Measurements from ENCODE around the gene MICOS13. TPM values are rescaled to one million over a fixed set of nuclear protein-coding genes. Genes with fewer than 3 reads are reported as not detected.

The MICOS13 gene
- total RNA-seq, 2 experiments from 2014 or later = 54.6 to 62.1 TPM

GRCh38 chr19:5654931-5655330 lies 25.4 kb downstream of the MICOS13 start:
- POLR2A ChIA-PET = interaction anchor here (0.7 kb wide), 1 partner anchor 1521 kb away, joined by 6 read pairs; no protein-coding TSS in a partner anchor
- CTCF ChIA-PET = interaction anchor here (0.8 kb wide), 1 partner anchor 10 kb away, joined by 3 read pairs; no protein-coding TSS in a partner anchor

- CTCF ChIA-PET = no interaction called here
- POLR2A ChIA-PET = no interaction called here
Observed at GRCh38 chr19:5652261-5652660, 28.1 kb downstream of the MICOS13 start.

- CTCF ChIA-PET = no interaction called here
- POLR2A ChIA-PET = no interaction called here
Observed at GRCh38 chr19:5651361-5651760, 29.0 kb downstream of the MICOS13 start.

GRCh38 chr19:5648464-5648863 lies 31.9 kb downstream of the MICOS13 start:
- ChIA-PET CTCF (no interaction called here), POLR2A (no interaction called here)

GRCh38 chr19:5646703-5647102 lies 33.6 kb downstream of the MICOS13 start:
- CTCF ChIA-PET = no interaction called here
- POLR2A ChIA-PET = no interaction called here

- POLR2A ChIA-PET = no interaction called here
- CTCF ChIA-PET = interaction anchor here (0.6 kb wide), 2 partner anchors 9 to 1574 kb away, joined by 3 read pairs; no protein-coding TSS in a partner anchor
Observed at GRCh38 chr19:5645409-5645808, 34.9 kb downstream of the MICOS13 start.

GRCh38 chr19:5644037-5644436 lies 36.3 kb downstream of the MICOS13 start:
- ChIA-PET POLR2A (no interaction called here), CTCF (no interaction called here)

GRCh38 chr19:5643060-5643459 lies 37.3 kb downstream of the MICOS13 start:
- ChIA-PET POLR2A (interaction anchor here (0.7 kb wide), 1 partner anchor 25 kb away, joined by 10 read pairs; no protein-coding TSS in a partner anchor), CTCF (no interaction called here)

GRCh38 chr19:5642204-5642603 lies 38.1 kb downstream of the MICOS13 start:
- CTCF ChIA-PET = no interaction called here

GRCh38 chr19:5641171-5641570 lies 39.1 kb downstream of the MICOS13 start:
- CTCF ChIA-PET = no interaction called here

More at GRCh38 chr19:5642204-5642603, 38.1 kb downstream of the MICOS13 start:
- POLR2A ChIA-PET = no interaction called here

GRCh38 chr19:5637971-5638370 lies 42.3 kb downstream of the MICOS13 start:
- ChIA-PET POLR2A (no interaction called here), CTCF (no interaction called here)

More at GRCh38 chr19:5641171-5641570, 39.1 kb downstream of the MICOS13 start:
- POLR2A ChIA-PET = no interaction called here

GRCh38 chr19:5635427-5635826 lies 44.9 kb downstream of the MICOS13 start:
- POLR2A ChIA-PET = no interaction called here
- CTCF ChIA-PET = interaction anchor here (0.5 kb wide), 1 partner anchor 105 kb away, joined by 4 read pairs; no protein-coding TSS in a partner anchor

GRCh38 chr19:5632657-5633056 lies 47.7 kb downstream of the MICOS13 start:
- CTCF ChIA-PET = no interaction called here
- POLR2A ChIA-PET = no interaction called here

GRCh38 chr19:5632241-5632612 lies 48.1 kb downstream of the MICOS13 start:
- ChIA-PET CTCF (no interaction called here), POLR2A (no interaction called here)

- CTCF ChIA-PET = no interaction called here
- POLR2A ChIA-PET = no interaction called here
Observed at GRCh38 chr19:5631567-5632240, 48.6 kb downstream of the MICOS13 start.

- CTCF ChIA-PET = interaction anchor here (1.5 kb wide), 1 partner anchor 38 kb away, joined by 3 read pairs; no protein-coding TSS in a partner anchor
- POLR2A ChIA-PET = no interaction called here
Observed at GRCh38 chr19:5628919-5629481, 51.3 kb downstream of the MICOS13 start.

- ChIA-PET POLR2A (no interaction called here), CTCF (no interaction called here)
Observed at GRCh38 chr19:5628461-5628860, 51.9 kb downstream of the MICOS13 start.

Other genes with a start within 250 kb of the MICOS13 start
- gene ZNRF4, start 225.1 kb downstream of the MICOS13 start, total RNA-seq = not detected
- gene TINCR, start 112.6 kb downstream of the MICOS13 start, total RNA-seq = under 1 TPM; 0.27 to 0.48 TPM
- 10 to 100 TPM; 78.5 to 83.6 TPM for gene SAFB2, start 57.7 kb downstream of the MICOS13 start, total RNA-seq
- 100 to 1,000 TPM; 128 to 129 TPM for gene SAFB, start 57.4 kb downstream of the MICOS13 start, total RNA-seq
- gene HSD11B1L, start 511 bp upstream of the MICOS13 start, total RNA-seq = 1 to 10 TPM; 1.8 to 2.2 TPM
- 1,000 to 10,000 TPM; 1,455 to 1,458 TPM for gene RPL36, start 9.8 kb upstream of the MICOS13 start, total RNA-seq
- 100 to 1,000 TPM; 284 to 290 TPM for gene LONP1, start 39.6 kb upstream of the MICOS13 start, total RNA-seq
- not detected for gene CATSPERD, start 40.1 kb upstream of the MICOS13 start, total RNA-seq
- gene PRR22, start 104.2 kb upstream of the MICOS13 start, total RNA-seq = 1 to 10 TPM; 8.5 to 9.9 TPM
- 10 to 100 TPM; 85.1 to 94.6 TPM for gene DUS3L, start 110.6 kb upstream of the MICOS13 start, total RNA-seq
- under 1 TPM in 1 of 2 experiments, not detected in 1; 0.25 TPM for gene NRTN, start 124.6 kb upstream of the MICOS13 start, total RNA-seq
- gene FUT6, start 159.2 kb upstream of the MICOS13 start, total RNA-seq = not detected
- gene FUT3, start 170.9 kb upstream of the MICOS13 start, total RNA-seq = not detected
- gene FUT5, start 190.0 kb upstream of the MICOS13 start, total RNA-seq = not detected
- 100 to 1,000 TPM; 238 to 252 TPM for gene NDUFA11, start 223.3 kb upstream of the MICOS13 start, total RNA-seq
- 1 to 10 TPM; 1.7 to 1.9 TPM for gene VMAC, start 224.4 kb upstream of the MICOS13 start, total RNA-seq
- 1 to 10 TPM; 1.7 to 2.2 TPM for gene CAPS, start 233.7 kb upstream of the MICOS13 start, total RNA-seq